Activated CD4-positive, CD25-positive, alpha-beta regulatory T cell treated with anti-CD3 and anti-CD28 coated beads, Interleukin-2, amount 50 U/mL, for 16 hours (primary cell): ENCODE results near the gene DSCAM.
"Not testable (repeated sequence)": the region's sequence is repeated elsewhere in the genome, so short reads cannot be mapped to it uniquely, and the experiment has no call there.

Experiments used
- DNase-seq: peaks from one replicate; pipeline ENCODE4 v3.0.0-alpha.2; 2020; ENCODE audit warnings: low read depth, low spot score

The DSCAM gene, protein sequence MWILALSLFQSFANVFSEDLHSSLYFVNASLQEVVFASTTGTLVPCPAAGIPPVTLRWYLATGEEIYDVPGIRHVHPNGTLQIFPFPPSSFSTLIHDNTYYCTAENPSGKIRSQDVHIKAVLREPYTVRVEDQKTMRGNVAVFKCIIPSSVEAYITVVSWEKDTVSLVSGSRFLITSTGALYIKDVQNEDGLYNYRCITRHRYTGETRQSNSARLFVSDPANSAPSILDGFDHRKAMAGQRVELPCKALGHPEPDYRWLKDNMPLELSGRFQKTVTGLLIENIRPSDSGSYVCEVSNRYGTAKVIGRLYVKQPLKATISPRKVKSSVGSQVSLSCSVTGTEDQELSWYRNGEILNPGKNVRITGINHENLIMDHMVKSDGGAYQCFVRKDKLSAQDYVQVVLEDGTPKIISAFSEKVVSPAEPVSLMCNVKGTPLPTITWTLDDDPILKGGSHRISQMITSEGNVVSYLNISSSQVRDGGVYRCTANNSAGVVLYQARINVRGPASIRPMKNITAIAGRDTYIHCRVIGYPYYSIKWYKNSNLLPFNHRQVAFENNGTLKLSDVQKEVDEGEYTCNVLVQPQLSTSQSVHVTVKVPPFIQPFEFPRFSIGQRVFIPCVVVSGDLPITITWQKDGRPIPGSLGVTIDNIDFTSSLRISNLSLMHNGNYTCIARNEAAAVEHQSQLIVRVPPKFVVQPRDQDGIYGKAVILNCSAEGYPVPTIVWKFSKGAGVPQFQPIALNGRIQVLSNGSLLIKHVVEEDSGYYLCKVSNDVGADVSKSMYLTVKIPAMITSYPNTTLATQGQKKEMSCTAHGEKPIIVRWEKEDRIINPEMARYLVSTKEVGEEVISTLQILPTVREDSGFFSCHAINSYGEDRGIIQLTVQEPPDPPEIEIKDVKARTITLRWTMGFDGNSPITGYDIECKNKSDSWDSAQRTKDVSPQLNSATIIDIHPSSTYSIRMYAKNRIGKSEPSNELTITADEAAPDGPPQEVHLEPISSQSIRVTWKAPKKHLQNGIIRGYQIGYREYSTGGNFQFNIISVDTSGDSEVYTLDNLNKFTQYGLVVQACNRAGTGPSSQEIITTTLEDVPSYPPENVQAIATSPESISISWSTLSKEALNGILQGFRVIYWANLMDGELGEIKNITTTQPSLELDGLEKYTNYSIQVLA (N-terminal part only)

GRCh38 chr21:40846587-40847411 is at the start of gene DSCAM:
Gene DSCAM (minus strand): TSS chr21:40847158. CDS start chr21:40846661, 497 bp downstream.
- no peak for DNase-seq

DNA sequence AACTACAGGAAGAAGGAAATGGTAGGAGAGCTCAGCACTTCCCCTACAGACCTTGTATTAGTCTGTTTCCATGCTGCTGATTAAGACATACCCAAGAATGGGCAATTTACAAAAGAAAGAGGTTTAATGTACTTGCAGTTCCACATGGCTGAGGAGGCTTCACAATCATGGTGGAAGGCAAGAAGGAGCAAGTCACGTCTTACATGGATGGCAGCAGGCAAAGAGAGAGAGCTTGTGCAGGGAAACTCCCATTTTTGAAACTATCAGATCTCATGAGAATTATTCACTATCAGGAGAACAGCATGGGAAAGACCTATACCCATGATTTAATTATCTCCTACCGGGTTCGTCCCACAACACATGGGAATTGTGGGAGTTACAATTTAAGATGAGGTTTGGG is 48.7 kb upstream of the DSCAM start:
- not testable (repeated sequence) for DNase-seq

GRCh38 chr21:40886931-40887330 is 40.0 kb upstream of the DSCAM start:
- DNase-seq: no peak

GRCh38 chr21:40886006-40886405 is 39.0 kb upstream of the DSCAM start:
- no peak for DNase-seq

GRCh38 chr21:40882192-40882915 is 35.4 kb upstream of the DSCAM start:
- DNase-seq: no peak

DNA sequence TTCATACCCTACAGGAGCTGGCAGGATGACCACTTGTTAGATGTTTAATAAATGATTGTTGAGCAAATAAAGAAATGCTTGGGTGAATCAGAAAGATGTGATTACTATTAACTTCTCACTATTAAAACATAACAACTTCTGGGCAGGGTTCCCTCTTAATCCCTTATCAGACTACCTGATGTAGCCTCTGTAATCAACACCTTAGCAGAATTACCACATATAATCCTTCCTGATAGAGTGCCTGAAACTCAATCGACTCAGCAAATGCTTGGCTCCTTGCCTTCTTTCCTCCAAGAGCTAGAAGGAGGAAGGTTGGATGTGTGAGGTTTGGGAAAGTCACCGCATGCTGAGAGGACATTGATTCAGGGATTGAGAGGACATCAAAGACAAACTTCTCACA is 34.8 kb upstream of the DSCAM start:
- DNase-seq: no peak

- DNase-seq: no peak
Measured at GRCh38 chr21:40871099-40871498, 24.1 kb upstream of the DSCAM start.

DNA sequence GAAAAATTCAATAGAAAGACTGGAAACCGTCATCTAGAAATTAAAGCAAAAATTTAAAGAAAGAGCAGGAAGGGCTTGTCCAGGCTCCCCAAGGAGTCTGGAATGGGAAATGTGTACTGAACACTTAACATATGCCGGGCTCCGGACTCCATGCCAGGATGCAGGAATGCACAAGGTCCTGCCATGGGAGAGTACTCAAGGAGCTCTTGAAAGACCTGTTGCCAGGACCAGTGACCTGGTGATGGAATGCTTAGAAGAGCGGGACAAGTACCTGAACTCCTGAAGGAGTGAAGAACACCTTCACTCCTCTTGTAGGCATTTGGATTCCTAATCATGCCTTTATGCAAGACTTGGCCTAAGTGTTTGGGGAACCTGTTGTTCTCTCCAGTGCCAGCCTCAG is 16.9 kb upstream of the DSCAM start:
- DNase-seq: no peak

DNA sequence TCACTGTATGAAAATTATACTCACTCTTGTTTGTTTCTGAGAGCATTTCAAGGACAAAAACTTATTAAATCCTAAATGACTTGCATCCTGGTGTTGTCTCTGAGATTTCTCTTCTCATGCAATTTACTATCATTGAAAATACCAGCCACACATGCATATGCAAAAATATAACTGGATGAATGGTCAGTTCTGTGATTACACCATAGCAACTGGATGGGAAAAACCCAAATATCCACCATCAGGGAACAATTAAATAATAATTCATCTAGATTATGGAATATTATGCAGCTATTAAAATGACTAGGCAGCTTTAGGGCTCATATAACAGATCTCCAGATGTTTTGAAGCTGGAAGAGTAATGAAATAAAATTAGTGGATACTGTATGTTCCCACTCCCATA is 11.6 kb upstream of the DSCAM start:
- DNase-seq: no peak

GRCh38 chr21:40853956-40854688 is 7.2 kb upstream of the DSCAM start:
- no peak for DNase-seq

- no peak for DNase-seq
Measured at GRCh38 chr21:40852563-40852962, 5.6 kb upstream of the DSCAM start.

DNA sequence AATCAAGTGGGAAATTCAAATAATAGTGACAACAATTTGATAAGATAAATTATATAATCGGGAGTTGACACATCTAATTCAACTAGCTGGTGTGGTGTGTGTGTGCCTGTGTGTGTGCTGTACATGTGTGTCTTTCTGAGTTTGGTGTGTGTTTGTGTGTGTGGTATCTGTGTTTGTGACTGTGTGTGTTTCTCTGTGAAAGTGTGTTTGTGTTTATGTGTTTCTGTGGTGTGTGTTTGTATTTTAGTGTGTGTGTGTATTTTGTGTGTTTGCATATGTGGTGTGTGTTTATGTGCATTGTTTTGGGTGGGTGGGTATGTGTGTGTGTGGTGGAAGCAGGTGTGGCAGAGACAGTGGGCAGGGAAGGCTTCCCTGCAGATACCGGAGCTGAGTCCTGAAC is 4.8 kb upstream of the DSCAM start:
- DNase-seq: no peak

DNA sequence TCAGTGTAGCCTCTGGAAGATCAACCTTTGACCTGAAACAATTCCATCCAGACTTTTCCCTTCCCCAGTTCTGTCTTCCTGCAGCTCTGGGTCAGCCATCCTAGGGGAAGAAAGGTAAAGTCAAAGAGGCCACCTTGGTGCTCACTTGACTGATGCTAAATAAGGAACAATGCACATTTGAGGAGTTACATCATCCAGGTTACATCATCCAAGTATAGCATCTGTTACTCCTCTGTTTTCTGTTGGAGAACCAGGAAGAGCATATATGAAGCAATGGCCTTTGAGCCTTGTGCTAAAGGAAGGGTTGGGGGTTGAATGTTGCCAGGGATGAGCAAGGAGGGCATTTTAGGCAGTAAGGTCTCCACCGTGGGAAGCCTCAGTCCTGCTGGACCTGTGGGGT is 3.1 kb upstream of the DSCAM start:
- DNase-seq: no peak

GRCh38 chr21:40847951-40848350 is 993 bp upstream of the DSCAM start:
- DNase-seq: no peak

DNA sequence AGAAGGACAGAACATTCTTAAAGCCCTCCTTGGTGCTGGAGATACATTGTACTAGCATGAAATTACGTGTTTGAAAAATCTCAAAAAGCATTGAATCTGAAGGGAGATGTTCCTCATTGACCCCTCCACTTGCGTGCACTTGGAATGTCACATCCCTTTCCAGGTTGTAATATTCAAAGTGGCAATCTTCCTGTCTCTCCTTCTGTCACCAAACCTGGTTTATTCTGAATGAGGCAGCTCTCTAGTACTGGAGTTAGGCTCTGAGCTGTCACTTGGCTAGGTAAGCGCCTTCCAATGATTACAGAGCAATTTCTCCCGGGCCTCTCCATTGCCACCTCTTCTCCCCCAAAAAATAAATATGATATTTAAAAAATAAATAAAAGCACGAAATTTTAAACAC is 855 bp downstream of the DSCAM start:
- no peak for DNase-seq

DNA sequence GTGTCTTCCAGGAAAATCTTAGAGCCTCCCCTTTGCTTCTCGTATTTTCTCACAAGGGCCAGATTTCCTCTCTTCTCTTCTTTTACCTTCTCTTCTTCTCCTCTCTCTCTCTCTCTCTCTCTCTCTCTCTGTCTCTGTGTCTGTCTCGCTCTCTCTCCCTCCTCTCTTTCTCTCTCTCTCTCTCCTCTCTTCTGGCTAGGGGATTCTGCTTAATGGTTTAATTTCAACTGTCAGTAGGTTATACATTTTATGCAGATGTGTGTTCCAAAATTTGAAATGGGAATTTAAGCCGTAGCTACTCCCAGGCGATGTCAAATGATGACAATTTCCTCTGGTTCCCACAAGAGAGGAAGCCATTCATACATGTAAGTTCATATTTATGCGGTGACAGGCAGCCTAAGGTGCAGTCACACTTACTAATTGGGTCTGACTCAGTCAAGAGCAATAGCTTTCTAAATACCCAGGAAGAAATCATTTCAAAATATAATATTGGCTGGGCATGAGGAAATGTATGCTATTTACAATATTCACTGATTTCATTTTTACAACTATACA is 1.4 kb downstream of the DSCAM start:
- no peak for DNase-seq

DNA sequence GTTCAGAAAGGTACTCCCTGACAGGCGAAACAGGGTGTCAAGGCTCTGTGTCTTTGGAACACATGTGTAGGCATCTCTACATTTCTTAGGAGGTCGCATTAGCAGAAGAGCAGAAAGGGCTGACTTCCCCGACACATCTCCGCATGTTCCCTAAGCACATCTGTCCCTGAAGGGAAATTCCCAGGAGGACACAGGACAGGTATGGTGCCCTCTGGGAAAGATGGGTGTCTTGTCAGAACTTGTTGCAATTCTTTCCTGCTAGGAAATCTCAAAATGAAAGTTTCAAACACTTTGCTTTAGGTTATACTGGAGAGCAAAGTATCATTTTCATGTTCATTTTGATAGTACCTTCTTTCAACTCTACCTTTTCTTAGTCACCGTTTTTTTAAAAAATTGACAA is 2.0 kb downstream of the DSCAM start:
- DNase-seq: no peak

- DNase-seq: no peak
Measured at GRCh38 chr21:40842197-40842552, 4.8 kb downstream of the DSCAM start.

DNA sequence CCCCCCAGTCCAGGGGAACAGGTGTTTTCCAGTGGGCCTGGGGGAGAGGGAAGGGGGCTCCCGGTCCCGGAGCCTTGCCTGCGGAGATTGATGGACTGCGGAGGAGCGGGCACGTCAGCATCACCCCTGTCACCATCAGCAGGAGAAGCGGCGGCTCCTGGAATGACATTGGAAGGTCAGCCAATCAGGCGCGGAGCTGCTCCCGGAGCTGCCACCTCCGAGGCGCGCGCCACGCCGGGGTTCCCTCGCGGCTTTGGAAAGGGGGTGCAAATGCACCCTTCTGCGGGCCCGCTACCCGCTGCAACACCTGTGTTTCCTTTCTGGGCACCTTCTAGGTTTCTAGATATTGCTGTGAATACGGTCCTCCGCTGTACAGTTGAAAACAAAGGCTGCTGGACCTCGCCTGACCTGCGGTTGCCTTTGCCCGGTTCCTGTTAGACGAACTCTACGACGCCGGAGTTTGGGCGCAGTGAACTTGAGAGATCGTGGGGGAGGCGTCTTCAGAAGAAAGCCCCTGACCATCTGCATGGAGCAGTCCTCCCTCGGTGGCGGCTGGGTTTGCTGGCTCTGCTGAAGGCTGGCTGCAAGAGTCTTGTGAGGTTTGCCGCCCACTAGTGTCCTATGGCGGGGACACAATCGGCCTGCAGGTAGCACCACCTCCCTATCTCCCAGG is 5.3 kb downstream of the DSCAM start:
- no peak for DNase-seq
